Astrocyte (in vitro differentiated cells and primary cell): ENCODE data around the gene LRWD1. TPM values are rescaled to one million over a fixed set of nuclear protein-coding genes. Genes with fewer than 3 reads are reported as not detected.

Source experiments
- DNase-seq: peaks from one replicate; pipeline ENCODE4 v3.0.0-alpha.2; 2010; ENCODE audit warnings: low read depth
- FAIRE-seq: peaks from 2 replicates; lab custom pipeline; 2011; peaks lifted over from hg19 to GRCh38; lab: Jason Lieb, UNC
- H2AFZ ChIP-seq: 2 replicates; pipeline ENCODE4 v1.6.0; 2012; ENCODE audit warnings: low read depth, low read length, inconsistent platforms
- H3K27ac ChIP-seq: 2 replicates; pipeline ENCODE4 v1.5.1; 2011; ENCODE audit warnings: low read depth, low read length, inconsistent platforms
- H3K27me3 ChIP-seq: 2 replicates; pipeline ENCODE4 v1.6.0; 2011; ENCODE audit warnings: low read length, inconsistent platforms; ENCODE audit not compliant: insufficient read depth
- H3K36me3 ChIP-seq: 2 replicates; pipeline ENCODE4 v1.5.1; 2011; ENCODE audit warnings: low read length, inconsistent platforms; ENCODE audit not compliant: insufficient read depth
- H3K4me1 ChIP-seq: 2 replicates; pipeline ENCODE4 v1.5.1; 2011; ENCODE audit warnings: low read length, inconsistent platforms; ENCODE audit not compliant: insufficient read depth
- H3K4me2 ChIP-seq: 2 replicates; pipeline ENCODE4 v1.6.0; 2012; ENCODE audit warnings: low read length, inconsistent platforms
- H3K4me3 ChIP-seq: 2 replicates; pipeline ENCODE4 v1.5.1; 2011; ENCODE audit warnings: low read depth, mild to moderate bottlenecking, low read length, inconsistent platforms; ENCODE audit not compliant: insufficient read depth
- H3K79me2 ChIP-seq: 2 replicates; pipeline ENCODE4 v1.6.0; 2012; ENCODE audit warnings: mild to moderate bottlenecking, low read length, inconsistent platforms; ENCODE audit not compliant: insufficient read depth
- H3K9ac ChIP-seq: 2 replicates; pipeline ENCODE4 v1.6.0; 2012; ENCODE audit warnings: mild to moderate bottlenecking, low read length, inconsistent platforms
- H3K9me3 ChIP-seq: 2 replicates; pipeline ENCODE4 v1.5.1; 2012; ENCODE audit warnings: low read depth, mild to moderate bottlenecking, low read length, inconsistent platforms; ENCODE audit not compliant: insufficient read depth
- H4K20me1 ChIP-seq: 2 replicates; pipeline ENCODE4 v1.6.0; 2012; ENCODE audit warnings: low read length, inconsistent platforms; ENCODE audit not compliant: insufficient read depth
- H3K27ac Mint-ChIP-seq: one replicate; pipeline ENCODE4 v1.8.0; 2021; ENCODE audit warnings: mild to moderate bottlenecking, mixed read lengths; ENCODE audit not compliant: unreplicated experiment
- H3K27me3 Mint-ChIP-seq: one replicate; pipeline ENCODE4 v1.8.0; 2021; ENCODE audit warnings: low read depth, mixed read lengths; ENCODE audit not compliant: unreplicated experiment
- H3K36me3 Mint-ChIP-seq: one replicate; pipeline ENCODE4 v1.8.0; 2021; ENCODE audit warnings: low read depth, mixed read lengths; ENCODE audit not compliant: unreplicated experiment
- H3K4me1 Mint-ChIP-seq: one replicate; pipeline ENCODE4 v1.8.0; 2021; ENCODE audit warnings: low read depth, mixed read lengths; ENCODE audit not compliant: unreplicated experiment
- H3K4me3 Mint-ChIP-seq: one replicate; pipeline ENCODE4 v1.8.0; 2021; ENCODE audit warnings: mild to moderate bottlenecking, moderate library complexity, mixed read lengths; ENCODE audit not compliant: unreplicated experiment
- H3K9me3 Mint-ChIP-seq: one replicate; pipeline ENCODE4 v1.8.0; 2021; ENCODE audit warnings: mild to moderate bottlenecking, mixed read lengths; ENCODE audit not compliant: unreplicated experiment
- CTCF ChIP-seq: IDR thresholded peaks from 2 replicates; pipeline ENCODE4 v1.5.1; 2011; ENCODE audit warnings: low read depth, mild to moderate bottlenecking, inconsistent platforms, low read length, moderate library complexity; ENCODE audit not compliant: insufficient read depth
- EZH2 ChIP-seq: IDR thresholded peaks from 2 replicates; pipeline ENCODE4 v1.6.1; 2012; ENCODE audit warnings: mild to moderate bottlenecking, low read length, inconsistent platforms; ENCODE audit not compliant: insufficient read depth
- total RNA-seq: library from RNA; stranded (reverse); gene quantifications from 2 replicates; pipeline ENCODE4 v1.2.1, GENCODE V29; 2021

LRWD1 gene
- total RNA-seq, 1 donor from 2014 or later = 26.2 TPM

GRCh38 chr7:102425639-102426267, 39.0 kb upstream of the LRWD1 start:
- DNase-seq (no peak), FAIRE-seq (no peak)
- no peak overlapping the region for H3K27ac ChIP-seq
- H3K79me2 ChIP-seq = no peaks in the 10 kb centered on the region
- peak overlapping the region; percentile 56 for H3K4me3 Mint-ChIP-seq
- no peaks in the 10 kb centered on the region for H3K4me1 ChIP-seq
- H4K20me1 ChIP-seq = peaks cover 9% of the 10 kb centered on the region
- no peaks in the 10 kb centered on the region for H3K9me3 ChIP-seq
- no peak overlapping the region for H2AFZ ChIP-seq
- H3K9me3 Mint-ChIP-seq = no peaks in the 10 kb centered on the region
- no peak overlapping the region for H3K27ac Mint-ChIP-seq
- H3K27me3 Mint-ChIP-seq = no peaks in the 10 kb centered on the region
- H3K36me3 Mint-ChIP-seq = peaks cover 11% of the 10 kb centered on the region
- no peak overlapping the region for H3K9ac ChIP-seq
- no peak overlapping the region for H3K4me2 ChIP-seq
- peaks cover 2% of the 10 kb centered on the region for H3K36me3 ChIP-seq
- H3K4me1 Mint-ChIP-seq = peaks cover 7% of the 10 kb centered on the region
- TF ChIP-seq CTCF = no peak
- TF ChIP-seq EZH2 = no peak
- H3K27me3 ChIP-seq = no peaks in the 10 kb centered on the region
- H3K4me3 ChIP-seq = no peak overlapping the region

- Histone ChIP-seq H3K9me3 (no peaks in the 10 kb centered on the region), H3K27me3 (no peaks in the 10 kb centered on the region), H2AFZ (no peak overlapping the region), H3K27ac (no peak overlapping the region), H4K20me1 (peaks cover 8% of the 10 kb centered on the region), H3K4me1 (no peaks in the 10 kb centered on the region), H3K4me2 (no peak overlapping the region), H3K4me3 (no peak overlapping the region), H3K79me2 (no peaks in the 10 kb centered on the region), H3K9ac (no peak overlapping the region), H3K36me3 (peaks cover 2% of the 10 kb centered on the region)
- Mint-ChIP-seq H3K4me3 (no peak overlapping the region), H3K36me3 (peaks cover 11% of the 10 kb centered on the region), H3K27ac (no peak overlapping the region), H3K4me1 (peaks cover 7% of the 10 kb centered on the region), H3K9me3 (no peaks in the 10 kb centered on the region), H3K27me3 (no peaks in the 10 kb centered on the region)
- DNase-seq (no peak), FAIRE-seq (no peak)
- TF ChIP-seq CTCF (no peak), EZH2 (no peak)
Observed at GRCh38 chr7:102426268-102427018, 38.3 kb upstream of the LRWD1 start.

- DNase-seq = no peak
- no peak for FAIRE-seq
- no peak for TF ChIP-seq CTCF
- TF ChIP-seq EZH2 = no peak
- Mint-ChIP-seq H3K4me1 (peaks cover 11% of the 10 kb centered on the region), H3K27me3 (no peaks in the 10 kb centered on the region), H3K4me3 (no peak overlapping the region), H3K9me3 (no peaks in the 10 kb centered on the region), H3K27ac (peak overlapping the region; percentile 19), H3K36me3 (peaks cover 10% of the 10 kb centered on the region)
- Histone ChIP-seq H3K4me1 (no peaks in the 10 kb centered on the region), H3K4me2 (no peak overlapping the region), H4K20me1 (peaks cover 8% of the 10 kb centered on the region), H2AFZ (no peak overlapping the region), H3K9me3 (no peaks in the 10 kb centered on the region), H3K27me3 (no peaks in the 10 kb centered on the region), H3K9ac (no peak overlapping the region), H3K27ac (no peak overlapping the region), H3K36me3 (peaks cover 2% of the 10 kb centered on the region), H3K4me3 (no peak overlapping the region), H3K79me2 (no peaks in the 10 kb centered on the region)
Observed at GRCh38 chr7:102427019-102427405, 37.8 kb upstream of the LRWD1 start.
